ENCODE data around the gene INAFM2. TPM values are rescaled to one million over a fixed set of nuclear protein-coding genes. Genes with fewer than 3 reads are reported as not detected.

Gene INAFM2
- total RNA-seq, 2 donors from 2014 or later = 45.5 to 48.9 TPM

GRCh38 chr15:40313531-40314398, 9.7 kb upstream of the INAFM2 start:
- H3K27me3 ChIP-seq = no peaks in the 10 kb centered on the region
- no peak for TF ChIP-seq CTCF (IDR thresholded peaks at IDR 0.05)
- H3K27ac ChIP-seq = no peak overlapping the region
- H3K36me3 ChIP-seq = no peaks in the 10 kb centered on the region
- no peaks in the 10 kb centered on the region for H3K9me3 ChIP-seq
- H3K4me3 ChIP-seq = no peak overlapping the region
- H3K4me1 ChIP-seq = no peaks in the 10 kb centered on the region
- no peak for DNase-seq (ENCODE audit: low spot score)

- no peaks in the 10 kb centered on the region for H3K4me1 ChIP-seq
- no peak for DNase-seq (ENCODE audit: low spot score)
- H3K4me3 ChIP-seq = no peak overlapping the region
- no peak overlapping the region for H3K27ac ChIP-seq
- H3K36me3 ChIP-seq = no peaks in the 10 kb centered on the region
- no peaks in the 10 kb centered on the region for H3K27me3 ChIP-seq
- no peaks in the 10 kb centered on the region for H3K9me3 ChIP-seq
- no peak for TF ChIP-seq CTCF (IDR thresholded peaks at IDR 0.05)
Measured at GRCh38 chr15:40314723-40315276, 8.7 kb upstream of the INAFM2 start.

GRCh38 chr15:40316931-40317330, 6.6 kb upstream of the INAFM2 start:
- H3K9me3 ChIP-seq = no peaks in the 10 kb centered on the region
- DNase-seq (ENCODE audit: low spot score) = no peak
- no peaks in the 10 kb centered on the region for H3K36me3 ChIP-seq
- H3K4me3 ChIP-seq = no peak overlapping the region
- no peak overlapping the region for H3K27ac ChIP-seq
- no peaks in the 10 kb centered on the region for H3K27me3 ChIP-seq
- H3K4me1 ChIP-seq = peaks cover 0 to 8% of the 10 kb centered on the region in 2 donors
- TF ChIP-seq CTCF (IDR thresholded peaks at IDR 0.05) = no peak

GRCh38 chr15:40317580-40317979, 5.9 kb upstream of the INAFM2 start:
- Histone ChIP-seq H3K9me3 (no peaks in the 10 kb centered on the region), H3K4me1 (peaks cover 0 to 8% of the 10 kb centered on the region in 2 donors), H3K36me3 (no peaks in the 10 kb centered on the region), H3K4me3 (no peak overlapping the region), H3K27me3 (no peaks in the 10 kb centered on the region), H3K27ac (no peak overlapping the region)
- no peak for DNase-seq (ENCODE audit: low spot score)
- no peak for TF ChIP-seq CTCF (IDR thresholded peaks at IDR 0.05)

- no peak for TF ChIP-seq CTCF (IDR thresholded peaks at IDR 0.05)
- Histone ChIP-seq H3K27me3 (no peaks in the 10 kb centered on the region), H3K27ac (peak overlapping the region; percentile 3 to 24), H3K4me3 (no peak overlapping the region), H3K9me3 (no peaks in the 10 kb centered on the region), H3K36me3 (no peaks in the 10 kb centered on the region), H3K4me1 (peaks cover 0 to 25% of the 10 kb centered on the region in 2 donors)
- DNase-seq (ENCODE audit: low spot score) = no peak
Measured at GRCh38 chr15:40320409-40320808, 3.1 kb upstream of the INAFM2 start.

Measured in right atrium auricular region (tissue), 2 donors.